LNCaP clone FGC (cell line): ENCODE measurements around the gene N4BP3.
"Not testable (repeated sequence)": the region's sequence is repeated elsewhere in the genome, so short reads cannot be mapped to it uniquely, and the experiment has no call there.

Experiments used
- DNase-seq: peaks from one replicate; pipeline ENCODE4 v3.0.0-alpha.2; 2011; ENCODE audit warnings: low read depth
- H3K4me3 ChIP-seq: 2 replicates; pipeline ENCODE4 v1.5.1; 2011; ENCODE audit warnings: mild to moderate bottlenecking, low read depth, low read length, control low read depth
- CTCF ChIP-seq: IDR thresholded peaks from 2 replicates; pipeline ENCODE4 v1.5.1; 2012; ENCODE audit warnings: mild to moderate bottlenecking; ENCODE audit not compliant: control insufficient read depth, insufficient read depth; ENCODE audit errors: extremely low read depth

Gene N4BP3

DNA sequence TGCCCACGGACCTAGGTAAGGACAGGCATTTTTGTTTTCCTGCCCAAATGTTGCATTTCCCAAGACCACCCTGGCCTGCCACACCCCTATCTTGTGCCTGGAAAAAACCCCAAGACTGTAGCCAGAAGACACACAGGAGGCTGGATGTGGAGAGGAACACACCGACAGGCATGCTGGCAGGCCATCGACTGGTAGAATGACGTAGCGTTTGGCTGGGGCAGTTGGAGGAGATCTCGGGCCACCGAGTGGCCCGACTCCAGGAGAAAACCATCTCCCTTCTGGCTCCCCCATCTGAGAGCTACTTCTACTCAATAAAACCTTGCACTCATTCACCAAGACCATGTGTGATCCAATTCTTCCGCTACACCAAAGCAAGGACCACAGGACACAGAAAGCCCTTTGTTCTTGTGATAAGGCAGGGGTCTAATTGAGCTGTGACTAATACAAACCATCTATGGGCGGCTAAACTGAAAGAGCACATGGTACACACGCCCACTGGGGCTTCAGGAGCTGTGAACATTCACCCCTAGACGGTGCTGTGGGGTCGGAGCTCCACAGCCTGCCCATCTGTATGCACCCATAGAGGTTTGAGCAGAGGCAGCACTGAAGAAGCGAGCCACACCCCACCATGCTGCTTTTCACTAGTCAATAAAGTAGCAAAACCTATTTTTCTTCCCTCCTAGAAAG, 38.9 kb upstream of the N4BP3 start:
- TF ChIP-seq CTCF: no peak
- H3K4me3 ChIP-seq: no peak overlapping the region
- DNase-seq: no peak

DNA sequence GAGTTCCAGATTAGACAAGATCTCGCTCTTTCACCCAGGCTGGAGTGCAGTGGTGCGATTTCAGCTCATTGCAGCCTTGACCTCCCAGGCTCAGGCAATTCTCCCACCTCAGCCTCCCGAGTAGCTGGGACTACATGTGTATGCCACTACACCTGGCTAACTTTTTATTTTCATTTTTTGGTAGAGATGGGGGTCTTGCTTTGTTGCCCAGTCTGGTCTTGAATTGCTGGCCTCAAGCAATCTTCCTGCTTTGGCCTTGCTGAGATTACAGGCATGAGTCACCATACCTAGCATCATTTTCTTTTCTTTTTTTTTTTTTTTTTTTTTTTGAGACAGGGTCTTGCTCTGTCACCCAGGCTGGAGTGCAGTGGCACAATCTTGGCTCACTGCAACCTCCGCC, 36.4 kb upstream of the N4BP3 start:
- DNase-seq, H3K4me3 ChIP-seq: not testable (repeated sequence)

DNA sequence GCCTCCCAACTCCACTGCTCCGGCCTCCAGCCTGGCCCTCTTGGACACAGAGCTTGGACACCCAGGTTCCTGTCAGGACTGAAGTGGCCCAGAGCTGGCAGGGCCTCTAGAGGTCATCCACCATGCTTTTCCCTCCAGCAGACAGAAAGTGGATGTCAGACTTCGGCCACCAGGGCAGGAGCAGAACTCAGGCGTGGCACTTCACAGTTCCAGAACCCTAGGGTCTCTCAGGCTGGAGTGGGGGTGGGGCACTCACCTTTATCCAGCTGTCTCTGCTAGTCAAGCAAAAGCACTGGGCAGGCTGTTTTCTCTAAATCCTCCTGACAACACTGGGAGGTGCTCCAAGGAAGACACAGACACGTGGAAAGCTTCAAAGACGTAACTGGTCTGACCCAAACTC, 35.6 kb upstream of the N4BP3 start:
- no peak overlapping the region for H3K4me3 ChIP-seq
- TF ChIP-seq CTCF: no peak
- DNase-seq: no peak

DNA sequence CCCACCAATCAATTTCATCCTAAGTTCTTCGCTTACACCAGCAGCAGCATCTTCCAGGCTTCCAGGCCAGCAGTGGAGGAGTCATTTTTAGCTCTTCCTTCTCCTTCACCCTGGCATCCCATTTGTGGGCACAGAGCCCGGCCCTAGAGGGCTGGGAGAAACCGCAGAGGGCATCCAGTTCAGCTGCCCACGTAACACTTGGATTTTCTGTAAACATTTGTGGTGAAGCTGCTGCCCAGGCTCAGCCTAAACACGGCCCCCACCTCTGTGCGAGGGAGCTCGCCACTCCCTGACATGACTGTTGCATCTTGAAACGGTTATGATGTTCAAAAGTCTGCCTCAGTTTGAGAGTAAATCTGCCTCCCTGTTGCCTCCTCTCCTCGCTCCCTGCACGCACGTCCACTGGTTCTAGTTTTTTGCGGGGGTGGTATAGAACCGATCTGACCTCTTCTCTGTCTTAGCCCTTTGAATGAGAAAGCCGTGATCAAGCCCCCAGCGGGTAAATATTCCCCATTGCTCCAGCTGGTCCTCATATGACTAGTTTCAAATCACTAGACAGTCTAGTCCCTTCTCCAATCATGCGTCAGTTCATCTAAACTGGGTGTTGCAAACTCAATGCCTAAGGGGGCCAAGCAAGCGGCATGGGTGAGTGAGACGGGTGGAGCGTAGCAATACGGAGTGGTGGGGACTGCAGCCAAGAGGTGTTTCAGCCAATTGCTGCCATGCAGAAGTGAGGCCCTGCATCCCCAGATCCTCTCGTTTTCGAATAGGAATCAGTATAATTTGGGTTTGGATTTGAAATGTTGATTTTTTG, 34.9 kb upstream of the N4BP3 start:
- no peak for DNase-seq
- H3K4me3 ChIP-seq: no peak overlapping the region
- TF ChIP-seq CTCF: no peak

GRCh38 chr5:178080056-178080455, 33.3 kb upstream of the N4BP3 start:
- no peak overlapping the region for H3K4me3 ChIP-seq
- TF ChIP-seq CTCF: no peak
- no peak for DNase-seq

DNA sequence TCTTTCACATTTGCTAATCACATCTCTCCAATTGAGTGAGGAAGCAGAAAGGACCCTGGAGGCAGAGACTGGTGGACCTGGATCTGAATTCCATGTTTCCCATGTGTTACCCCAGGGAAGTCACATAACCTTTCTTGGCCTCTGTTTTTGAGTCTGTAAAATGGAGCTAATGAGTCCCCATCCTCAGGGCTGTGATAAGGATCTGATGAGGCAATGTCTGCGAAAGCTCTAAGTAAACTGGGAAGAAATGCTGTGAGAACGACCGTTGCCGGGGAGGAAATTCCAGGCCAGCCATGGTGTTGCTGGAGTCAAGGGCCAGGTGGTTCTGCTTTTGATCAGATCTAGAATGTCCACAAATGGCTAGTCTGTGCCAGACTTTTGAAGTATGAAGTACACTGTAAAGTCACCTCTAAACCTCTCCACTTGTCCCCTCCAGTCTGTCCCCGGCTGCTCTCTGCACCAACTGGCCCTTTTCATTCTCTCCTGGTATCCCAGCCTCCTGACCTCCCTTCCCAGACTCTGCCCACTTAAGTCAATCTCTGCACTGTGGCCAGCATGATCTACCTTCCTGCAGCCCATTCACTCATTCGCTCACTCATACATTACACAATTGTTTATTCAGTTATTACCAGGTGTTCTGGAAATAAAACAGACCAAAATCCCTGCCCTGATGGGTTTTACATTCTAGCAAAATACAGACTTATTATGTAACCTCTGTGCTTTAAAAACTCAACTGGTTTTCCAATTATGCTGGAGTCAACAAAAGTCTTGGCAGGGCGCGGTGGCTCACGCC, 32.5 kb upstream of the N4BP3 start:
- no peak for DNase-seq
- no peak for TF ChIP-seq CTCF
- H3K4me3 ChIP-seq: no peak overlapping the region

DNA sequence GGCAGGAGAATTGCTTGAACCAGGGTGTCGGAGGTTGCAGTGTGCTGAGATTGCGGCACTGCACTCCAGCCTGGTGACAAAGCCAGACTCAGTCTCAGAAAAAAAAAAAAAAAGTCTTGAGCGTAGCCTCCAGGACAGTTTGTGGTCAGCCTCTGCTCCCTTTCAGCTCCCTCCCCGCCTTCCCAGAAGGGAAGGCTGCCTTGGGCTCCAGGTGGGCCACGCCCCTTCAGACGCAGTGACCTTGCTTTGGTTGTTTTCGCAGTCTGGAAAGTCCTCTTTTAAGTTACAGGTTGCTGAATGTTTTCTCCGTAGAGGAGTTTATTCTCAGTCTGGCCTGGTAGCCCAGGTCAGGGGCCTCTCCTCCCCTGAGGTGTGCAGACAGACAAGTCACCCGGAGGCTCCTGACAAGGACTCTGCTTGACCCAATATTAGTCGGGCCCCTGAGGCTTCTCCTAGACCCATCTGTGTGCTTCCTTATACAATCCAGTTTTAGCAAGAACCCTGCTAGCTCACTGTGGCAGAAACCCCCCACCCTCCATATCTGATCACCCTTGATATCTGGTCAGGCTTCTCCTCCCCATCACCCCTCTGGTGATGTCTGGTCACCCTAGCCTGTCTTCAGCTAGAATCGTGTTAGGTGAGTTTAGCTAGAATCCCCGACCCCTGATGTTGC, 31.6 kb upstream of the N4BP3 start:
- H3K4me3 ChIP-seq: no peak overlapping the region
- no peak for TF ChIP-seq CTCF
- DNase-seq: no peak
